HEK293T (cell line): ENCODE data around the gene MROH7.

Experiments used
- ARNT ChIP-seq: fragments of 450-650 bp; IDR thresholded peaks from 2 replicates; pipeline ENCODE4 v1.6.1; 2017; ENCODE audit warnings: mild to moderate bottlenecking
- BHLHE40 ChIP-seq: fragments of 450-650 bp; IDR thresholded peaks from 2 replicates; pipeline ENCODE4 v1.6.1; 2016; ENCODE audit warnings: mild to moderate bottlenecking, moderate library complexity, borderline replicate concordance
- CTBP1 ChIP-seq: fragments of 450-650 bp; IDR thresholded peaks from 2 replicates; pipeline ENCODE4 v1.6.1; 2016; ENCODE audit warnings: borderline replicate concordance
- ELF4 ChIP-seq: fragments of 450-650 bp; IDR thresholded peaks from 2 replicates; pipeline ENCODE4 v1.6.1; 2017; ENCODE audit warnings: antibody characterized with exemption
- FOXK2 ChIP-seq: fragments of 450-650 bp; IDR thresholded peaks from 2 replicates; pipeline ENCODE4 v1.6.1; 2016; ENCODE audit warnings: mild to moderate bottlenecking
- FOXM1 ChIP-seq: fragments of 450-650 bp; IDR thresholded peaks from 2 replicates; pipeline ENCODE4 v1.6.1; 2017; ENCODE audit warnings: mild to moderate bottlenecking, borderline replicate concordance
- LEF1 ChIP-seq: fragments of 450-650 bp; IDR thresholded peaks from 2 replicates; pipeline ENCODE4 v1.6.1; 2017; ENCODE audit warnings: mild to moderate bottlenecking, borderline replicate concordance
- NFRKB ChIP-seq: fragments of 450-650 bp; IDR thresholded peaks from 2 replicates; pipeline ENCODE4 v1.6.1; 2016; ENCODE audit warnings: mild to moderate bottlenecking, moderate library complexity
- SP1 ChIP-seq: fragments of 450-650 bp; IDR thresholded peaks from 2 replicates; pipeline ENCODE4 v1.6.1; 2017
- SUZ12 ChIP-seq: fragments of 450-650 bp; IDR thresholded peaks from 2 replicates; pipeline ENCODE4 v1.6.1; 2016; ENCODE audit warnings: mild to moderate bottlenecking
- TARDBP ChIP-seq: fragments of 450-650 bp; IDR thresholded peaks from 2 replicates; pipeline ENCODE4 v1.6.1; 2016

- TF ChIP-seq ELF4 (no peak), BHLHE40 (no peak), TARDBP (no peak), FOXK2 (no peak), CTBP1 (no peak), ARNT (no peak), LEF1 (no peak), SUZ12 (no peak), SP1 (no peak), FOXM1 (no peak), NFRKB (no peak)
Observed at GRCh38 chr1:54695221-54695620, 53.6 kb downstream of the MROH7 start.
